Measurements from ENCODE around the gene SLC12A2.

GRCh38 chr5:128163991-128164390, 80.4 kb downstream of the SLC12A2 start:
- TF ChIP-seq CTCF (IDR thresholded peaks at IDR 0.05) (no peak), POLR2A (IDR thresholded peaks at IDR 0.05) (no peak)

Data from stomach (tissue), 4 donors.